IPS-18a (cell line): ENCODE data around the gene VCX2.
"Not testable (repeated sequence)": the region's sequence is repeated elsewhere in the genome, so short reads cannot be mapped to it uniquely, and the experiment has no call there.

Experiments used
- H3K27ac ChIP-seq: one replicate; pipeline ENCODE4 v1.5.1; 2013; ENCODE audit warnings: low read length
- H3K27me3 ChIP-seq: one replicate; pipeline ENCODE4 v1.6.1; 2013; ENCODE audit warnings: mild to moderate bottlenecking, low read length; ENCODE audit not compliant: control insufficient read depth, insufficient read depth
- H3K36me3 ChIP-seq: one replicate; pipeline ENCODE4 v1.6.1; 2013; ENCODE audit warnings: low read depth, low read length; ENCODE audit not compliant: control insufficient read depth
- H3K4me1 ChIP-seq: one replicate; pipeline ENCODE4 v1.6.1; 2013; ENCODE audit warnings: low read depth, low read length; ENCODE audit not compliant: control insufficient read depth
- H3K4me3 ChIP-seq: one replicate; pipeline ENCODE4 v1.5.1; 2013; ENCODE audit warnings: low read length
- H3K9ac ChIP-seq: one replicate; pipeline ENCODE4 v1.6.1; 2013; ENCODE audit warnings: mild to moderate bottlenecking, low read length, moderate library complexity
- H3K9me3 ChIP-seq: one replicate; pipeline ENCODE4 v1.6.1; 2013; ENCODE audit warnings: low read depth, low read length; ENCODE audit not compliant: control insufficient read depth

VCX2 gene

DNA sequence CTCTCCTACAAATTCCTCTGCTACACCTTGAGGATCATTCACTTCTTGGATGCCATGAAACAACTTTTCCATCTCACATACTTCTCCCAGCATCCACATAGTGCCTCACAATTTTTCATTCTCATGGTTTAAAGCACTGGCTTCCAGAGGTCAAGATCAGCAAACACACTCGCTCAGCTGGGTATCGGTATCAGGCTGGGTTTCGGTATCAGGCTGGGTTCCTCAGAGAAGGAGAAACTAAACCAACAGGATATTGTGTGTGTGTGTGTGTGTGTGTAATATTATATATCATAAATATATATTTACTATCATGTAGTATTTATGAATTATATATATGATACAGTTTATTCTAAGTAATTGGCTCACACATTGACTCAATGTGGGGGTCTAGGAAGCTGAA is at the start of gene VCX2:
Gene VCX2 (minus strand): TSS at position 99 of the 400 bp plus-strand sequence. CDS start 624 bp downstream, outside the sequence.
- not testable (repeated sequence) for H3K27ac ChIP-seq, H3K4me3 ChIP-seq, H3K36me3 ChIP-seq, H3K9ac ChIP-seq, H3K4me1 ChIP-seq, H3K27me3 ChIP-seq, H3K9me3 ChIP-seq

DNA sequence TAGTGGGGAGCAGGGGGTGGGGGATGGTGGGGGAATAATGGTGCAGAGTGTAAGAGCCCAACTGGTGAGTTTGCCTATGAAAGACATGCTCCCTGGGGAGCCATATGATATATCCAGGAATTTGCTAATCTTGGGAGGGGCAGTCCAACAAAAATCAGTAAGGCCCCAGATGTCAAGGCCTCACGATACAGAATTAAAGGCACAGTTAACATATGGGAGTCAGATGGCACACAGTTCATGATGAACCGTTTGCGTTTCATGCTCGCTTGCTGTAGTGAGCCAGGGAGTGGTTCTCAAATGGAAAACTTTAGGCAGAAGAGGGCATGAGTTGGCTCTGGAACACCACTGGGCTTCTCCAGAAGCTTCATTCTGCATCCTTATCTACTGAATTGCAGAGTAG is 33.9 kb upstream of the VCX2 start:
- Histone ChIP-seq H3K36me3 (no peaks in the 10 kb centered on the region), H3K4me3 (no peak overlapping the region), H3K9me3 (no peaks in the 10 kb centered on the region), H3K9ac (no peak overlapping the region), H3K27me3 (no peaks in the 10 kb centered on the region), H3K27ac (no peak overlapping the region), H3K4me1 (no peaks in the 10 kb centered on the region)

DNA sequence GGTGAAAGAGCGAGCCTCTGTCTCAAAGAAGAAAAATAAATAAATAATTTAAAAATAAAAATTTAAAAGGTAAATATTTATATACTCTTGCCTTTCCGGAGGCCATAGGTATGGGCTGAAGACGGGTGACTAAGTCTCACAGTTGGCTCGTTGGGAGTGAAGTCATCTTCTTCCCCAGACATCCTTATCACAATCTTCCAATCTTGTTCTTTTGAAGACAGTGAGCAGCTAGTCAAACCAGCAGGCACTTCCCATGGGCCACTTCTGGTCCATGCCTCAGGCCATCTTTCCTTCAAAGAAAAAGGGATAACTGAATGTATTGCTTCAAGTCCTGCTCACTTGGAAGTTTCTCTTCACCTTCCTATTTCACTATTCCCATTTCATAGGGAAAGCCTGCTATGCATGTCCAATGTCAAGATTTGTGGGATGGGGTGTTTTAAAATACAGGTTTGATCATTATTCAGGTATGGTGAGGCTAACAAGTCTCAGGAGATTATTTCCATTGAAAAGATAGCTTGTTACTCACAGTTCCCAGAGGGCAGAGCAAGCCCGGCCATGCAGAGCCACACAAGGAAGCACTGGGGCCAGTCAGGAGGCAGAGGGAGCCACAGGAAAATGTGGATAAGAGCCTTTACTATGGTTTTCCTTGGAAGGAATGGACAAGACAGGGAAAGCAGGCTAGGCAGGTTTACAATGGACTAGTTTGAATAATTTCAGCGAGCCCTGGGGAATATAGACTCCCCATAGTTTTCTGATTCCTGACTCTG is 33.3 kb upstream of the VCX2 start:
- Histone ChIP-seq H3K4me3 (no peak overlapping the region), H3K27ac (no peak overlapping the region), H3K27me3 (no peaks in the 10 kb centered on the region), H3K9me3 (no peaks in the 10 kb centered on the region), H3K9ac (no peak overlapping the region), H3K36me3 (no peaks in the 10 kb centered on the region), H3K4me1 (no peaks in the 10 kb centered on the region)

DNA sequence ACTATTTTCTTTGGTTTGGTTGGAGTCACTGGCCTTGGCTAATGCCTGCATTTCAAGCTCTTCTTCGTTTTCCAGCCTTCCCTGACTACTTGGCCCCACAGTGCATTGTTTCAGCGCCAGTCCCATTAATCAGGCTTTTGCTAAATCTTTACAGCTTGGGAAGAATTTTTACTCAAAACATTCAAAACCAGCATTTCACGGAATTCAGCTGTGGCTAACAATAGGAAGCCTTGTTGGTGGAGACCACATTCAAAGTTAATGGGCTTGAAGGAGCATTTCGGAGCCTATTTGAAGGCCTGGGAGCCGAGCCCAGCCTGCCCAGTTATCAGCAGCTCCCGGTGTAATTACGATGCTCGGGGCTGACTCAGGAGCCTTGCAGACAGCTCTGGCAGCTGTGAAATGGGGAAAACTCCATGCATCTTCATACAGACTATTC is 30.8 kb upstream of the VCX2 start:
- H3K9me3 ChIP-seq, result no peaks in the 10 kb centered on the region
- H3K9ac ChIP-seq, result no peak overlapping the region
- H3K27me3 ChIP-seq, result no peaks in the 10 kb centered on the region
- H3K36me3 ChIP-seq, result no peaks in the 10 kb centered on the region
- no peaks in the 10 kb centered on the region for H3K4me1 ChIP-seq
- no peak overlapping the region for H3K27ac ChIP-seq
- H3K4me3 ChIP-seq, result no peak overlapping the region

DNA sequence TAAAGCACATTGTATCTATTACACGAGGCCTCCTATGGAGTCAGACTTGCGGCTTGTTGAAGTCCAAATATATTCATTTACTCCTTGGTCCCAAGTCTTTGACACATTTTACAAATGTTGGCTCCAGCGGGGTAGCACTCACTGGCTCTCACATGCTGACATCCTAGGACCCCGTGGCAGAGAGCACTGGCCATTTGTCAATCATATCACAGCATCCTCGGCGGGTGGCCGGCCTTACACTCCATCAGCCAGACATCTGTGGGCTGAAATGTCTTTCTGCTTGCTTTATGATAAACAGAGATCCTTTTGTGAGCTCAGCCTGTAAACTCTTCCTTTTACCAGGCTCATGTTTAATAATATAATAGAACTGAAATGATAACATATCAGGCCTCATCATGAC is 25.7 kb upstream of the VCX2 start:
- Histone ChIP-seq H3K4me1 (no peaks in the 10 kb centered on the region), H3K9me3 (no peaks in the 10 kb centered on the region), H3K27ac (no peak overlapping the region), H3K4me3 (no peak overlapping the region), H3K27me3 (no peaks in the 10 kb centered on the region), H3K36me3 (no peaks in the 10 kb centered on the region), H3K9ac (no peak overlapping the region)

DNA sequence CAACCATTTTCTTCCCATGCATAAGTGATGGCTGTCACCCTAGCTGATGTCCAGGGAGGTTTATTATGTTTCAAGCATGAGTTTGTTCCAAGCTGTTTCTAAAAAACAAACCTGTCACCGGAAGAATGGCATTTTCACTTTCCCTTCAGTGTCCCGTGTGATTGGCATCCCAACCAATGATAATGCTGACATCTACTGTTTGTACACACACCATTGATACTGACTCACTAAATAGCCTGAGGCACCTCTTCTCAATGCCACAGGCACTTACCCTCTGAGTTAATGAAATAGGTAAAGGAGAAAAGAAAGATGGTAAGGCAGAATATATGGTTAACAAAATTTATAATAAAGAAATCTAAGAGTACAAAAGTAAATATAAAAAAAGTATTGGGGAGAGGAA is 23.1 kb upstream of the VCX2 start:
- Histone ChIP-seq H3K27ac (no peak overlapping the region), H3K4me1 (no peaks in the 10 kb centered on the region), H3K9me3 (no peaks in the 10 kb centered on the region), H3K27me3 (no peaks in the 10 kb centered on the region), H3K36me3 (no peaks in the 10 kb centered on the region), H3K4me3 (no peak overlapping the region), H3K9ac (no peak overlapping the region)

DNA sequence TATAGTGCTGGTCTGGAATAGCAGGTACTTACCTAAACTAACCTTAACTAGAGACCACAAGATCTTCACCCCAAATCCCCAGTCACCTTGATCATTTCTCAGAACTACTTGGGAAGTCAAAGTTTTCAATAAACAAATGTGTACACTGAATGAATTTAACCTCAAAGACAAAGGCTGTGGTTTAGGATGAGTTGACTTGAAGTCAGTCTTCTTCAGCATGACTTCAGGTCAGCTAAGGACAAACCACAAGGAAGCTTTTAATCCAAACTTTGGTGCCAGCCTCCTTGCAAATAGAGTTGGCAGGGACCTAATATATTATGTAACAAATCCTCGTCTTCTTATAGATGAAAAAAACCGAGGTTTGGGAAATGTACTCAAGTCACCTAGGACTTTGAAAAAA is 21.2 kb upstream of the VCX2 start:
- H3K9ac ChIP-seq, result no peak overlapping the region
- H3K27me3 ChIP-seq, result no peaks in the 10 kb centered on the region
- H3K27ac ChIP-seq, result no peak overlapping the region
- no peak overlapping the region for H3K4me3 ChIP-seq
- no peaks in the 10 kb centered on the region for H3K4me1 ChIP-seq
- H3K9me3 ChIP-seq, result no peaks in the 10 kb centered on the region
- H3K36me3 ChIP-seq, result no peaks in the 10 kb centered on the region

DNA sequence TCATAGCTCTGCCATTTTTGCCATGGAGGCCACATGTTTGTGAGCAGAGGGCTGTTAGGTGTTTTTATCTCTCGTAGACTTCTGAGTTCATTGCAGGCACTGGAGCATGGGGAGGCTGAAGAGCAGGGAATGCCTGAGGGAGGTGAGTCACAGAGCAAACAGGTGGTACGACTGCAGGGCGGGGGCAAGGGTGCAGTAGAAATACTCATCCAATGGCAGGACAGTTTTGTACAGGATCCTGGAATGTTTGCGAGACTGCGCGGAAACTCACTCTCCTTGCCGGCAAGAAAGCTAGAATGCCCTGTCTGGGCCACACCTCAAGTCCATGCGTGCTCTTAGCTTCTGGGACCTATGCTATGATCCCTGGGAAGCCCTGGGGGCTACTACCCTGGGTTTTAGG is 20.0 kb upstream of the VCX2 start:
- no peak overlapping the region for H3K27ac ChIP-seq
- no peak overlapping the region for H3K9ac ChIP-seq
- no peak overlapping the region for H3K4me3 ChIP-seq
- no peaks in the 10 kb centered on the region for H3K36me3 ChIP-seq
- H3K27me3 ChIP-seq, result no peaks in the 10 kb centered on the region
- no peaks in the 10 kb centered on the region for H3K4me1 ChIP-seq
- no peaks in the 10 kb centered on the region for H3K9me3 ChIP-seq

DNA sequence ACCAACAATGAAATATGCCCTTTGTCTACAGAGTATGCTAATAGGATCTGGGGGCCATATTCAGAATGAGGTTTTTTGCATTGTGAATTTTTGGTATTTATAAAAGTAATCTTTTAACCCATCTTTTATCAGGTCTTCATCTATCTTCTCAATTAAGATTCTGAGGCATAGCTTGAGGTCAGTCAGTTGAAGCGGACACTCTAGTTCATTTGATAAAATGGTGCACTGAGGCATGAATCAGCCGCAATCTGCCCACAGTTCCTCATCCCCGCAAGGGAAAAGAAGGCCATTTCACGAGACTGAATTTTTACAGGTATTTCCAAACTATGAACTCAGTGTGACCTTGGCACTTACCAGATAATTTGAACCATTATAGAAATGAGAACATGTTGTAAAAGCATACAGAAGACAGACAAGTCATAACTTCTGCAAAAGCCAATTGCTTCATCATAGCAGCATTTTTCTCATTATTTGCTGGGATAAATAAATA is 19.3 kb upstream of the VCX2 start:
- H3K9me3 ChIP-seq, result no peaks in the 10 kb centered on the region
- no peak overlapping the region for H3K4me3 ChIP-seq
- H3K27me3 ChIP-seq, result no peaks in the 10 kb centered on the region
- H3K4me1 ChIP-seq, result no peaks in the 10 kb centered on the region
- H3K9ac ChIP-seq, result no peak overlapping the region
- no peaks in the 10 kb centered on the region for H3K36me3 ChIP-seq
- no peak overlapping the region for H3K27ac ChIP-seq

DNA sequence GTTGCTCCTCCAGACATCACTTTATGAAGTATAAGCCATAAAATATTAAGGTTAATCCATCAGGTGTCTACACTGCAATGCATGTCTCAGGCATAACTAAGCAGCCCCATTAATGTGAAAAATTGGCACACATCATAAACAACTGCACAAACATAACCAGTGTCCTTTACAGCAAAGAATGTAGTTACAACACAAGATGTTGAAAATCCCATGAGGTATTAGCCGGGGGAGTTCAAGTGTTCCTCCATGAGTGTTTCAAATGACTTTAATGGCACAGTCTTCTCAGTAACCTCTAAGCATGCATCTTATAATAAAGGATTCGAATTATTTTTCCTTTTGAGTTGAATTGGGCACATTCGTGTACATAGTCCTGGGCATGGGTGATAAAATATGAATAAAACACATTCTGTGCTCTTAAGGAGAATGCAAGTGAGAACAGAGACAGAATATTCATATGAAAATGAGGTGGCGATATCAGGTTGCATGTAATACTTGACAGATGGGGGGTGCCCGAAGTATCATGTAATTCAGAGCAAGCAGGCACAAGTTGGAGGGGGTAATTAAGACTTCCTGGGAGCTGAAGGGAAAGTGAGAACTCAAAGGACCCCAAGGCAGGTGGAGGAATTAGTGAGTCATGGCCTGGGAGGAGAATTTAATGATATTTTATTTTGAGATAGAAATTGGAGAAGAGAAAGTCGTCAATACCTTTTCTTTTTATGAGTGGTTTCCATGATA is 18.2 kb upstream of the VCX2 start:
- Histone ChIP-seq H3K4me3 (no peak overlapping the region), H3K9me3 (no peaks in the 10 kb centered on the region), H3K36me3 (no peaks in the 10 kb centered on the region), H3K27ac (no peak overlapping the region), H3K4me1 (no peaks in the 10 kb centered on the region), H3K9ac (no peak overlapping the region), H3K27me3 (no peaks in the 10 kb centered on the region)

DNA sequence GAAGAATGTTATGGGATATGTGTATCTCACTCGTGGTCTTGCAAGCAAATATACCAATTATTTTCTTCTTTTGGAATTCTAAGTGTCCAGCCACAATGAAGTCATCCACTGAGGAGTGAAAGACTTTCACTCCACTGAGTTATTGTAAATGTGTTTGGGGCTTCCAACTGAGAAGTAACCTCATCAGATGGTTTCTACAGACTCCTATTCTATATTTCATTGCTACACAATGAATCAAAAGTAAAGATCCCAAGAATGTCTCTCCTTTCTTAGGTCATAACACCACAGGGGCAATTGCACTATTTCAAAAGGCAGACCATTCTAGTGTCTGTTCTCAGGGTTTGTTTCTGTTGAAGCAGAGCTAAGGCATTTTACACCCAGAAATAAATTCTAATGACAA is 12.3 kb upstream of the VCX2 start:
- H3K9ac ChIP-seq, result no peak overlapping the region

DNA sequence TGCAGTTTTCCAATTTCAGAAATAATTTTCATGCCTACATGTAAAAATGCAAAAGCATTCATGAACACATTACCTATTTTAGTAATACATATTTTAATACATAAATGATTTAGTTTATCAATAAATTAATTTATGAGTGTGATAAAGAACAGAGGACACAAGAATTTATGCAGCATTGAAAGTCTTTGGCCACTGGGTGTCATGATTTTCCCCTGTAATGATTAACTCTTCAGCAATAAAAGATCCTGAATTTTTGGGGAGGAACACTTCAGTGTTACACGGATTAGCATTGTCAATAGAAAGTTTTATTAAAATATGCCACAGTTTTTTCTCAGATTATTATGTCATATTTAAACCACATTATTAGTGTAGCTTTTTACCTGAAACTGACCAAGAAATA is 8.6 kb upstream of the VCX2 start:
- H3K27ac ChIP-seq, result no peak overlapping the region
- H3K36me3 ChIP-seq, result no peaks in the 10 kb centered on the region
- H3K9ac ChIP-seq, result no peak overlapping the region
- no peak overlapping the region for H3K4me3 ChIP-seq
- H3K4me1 ChIP-seq, result no peaks in the 10 kb centered on the region
- no peaks in the 10 kb centered on the region for H3K27me3 ChIP-seq
- H3K9me3 ChIP-seq, result no peaks in the 10 kb centered on the region

More for the DNA sequence above, 12.3 kb upstream of the VCX2 start:
- Histone ChIP-seq H3K9me3 (no peaks in the 10 kb centered on the region), H3K4me1 (no peaks in the 10 kb centered on the region), H3K27ac (no peak overlapping the region), H3K36me3 (no peaks in the 10 kb centered on the region), H3K4me3 (no peak overlapping the region), H3K27me3 (no peaks in the 10 kb centered on the region)
